ENCODE measurements around the gene FAM219A. TPM values are rescaled to one million over a fixed set of nuclear protein-coding genes. Genes with fewer than 3 reads are reported as not detected.
"Not testable (repeated sequence)": the region's sequence is repeated elsewhere in the genome, so short reads cannot be mapped to it uniquely, and the experiment has no call there.

The FAM219A gene
- total RNA-seq, 2 donors from 2014 or later: 6.5 to 6.6 TPM

GRCh38 chr9:34369636-34370035 is 88.7 kb downstream of the FAM219A start:
- peaks cover 9 to 16% of the 10 kb centered on the region in 2 donors for H3K36me3 ChIP-seq (replicated peaks in 1 of 2; ENCODE audit: insufficient read depth in 1 of 2, low read depth in 2 of 2)

GRCh38 chr9:34368796-34369195 is 89.6 kb downstream of the FAM219A start:
- 97 to 100% methylated on average over 5 of the region's 5 CpGs for WGBS, 2 donors
- intact Hi-C loops (cut with DNase I); DNase-seq: not testable (repeated sequence)

More at GRCh38 chr9:34369636-34370035, 88.7 kb downstream of the FAM219A start:
- DNase-seq: no peak
- Histone ChIP-seq H3K27ac (no peak overlapping the region), H3K9me3 (no peaks in the 10 kb centered on the region), H3K4me1 (peaks cover 29% of the 10 kb centered on the region), H3K27me3 (no peaks in the 10 kb centered on the region), H3K4me3 (no peak overlapping the region)
- ATAC-seq: no peak
- TF ChIP-seq POLR2A (IDR thresholded peaks at IDR 0.05) (no peak), CTCF (IDR thresholded peaks at IDR 0.05) (no peak)
- WGBS, 2 donors: 93 to 96% methylated on average over 4 of the region's 4 CpGs
- intact Hi-C loops (cut with DNase I): loop anchor here (5.0 kb wide), 1 partner anchor 32 kb away; no protein-coding TSS in a partner anchor

GRCh38 chr9:34367751-34368410 is 90.5 kb downstream of the FAM219A start:
- WGBS, 2 donors: 90 to 91% methylated on average over 1 to 3 of the region's 3 CpGs
- intact Hi-C loops (cut with DNase I); H3K9me3 ChIP-seq; H3K27ac ChIP-seq; ATAC-seq; H3K4me3 ChIP-seq; H3K27me3 ChIP-seq; DNase-seq: not testable (repeated sequence)
- peaks cover 9 to 16% of the 10 kb centered on the region in 2 donors for H3K36me3 ChIP-seq (replicated peaks in 1 of 2; ENCODE audit: insufficient read depth in 1 of 2, low read depth in 2 of 2)
- peaks cover 22% of the 10 kb centered on the region for H3K4me1 ChIP-seq

More at GRCh38 chr9:34368796-34369195, 89.6 kb downstream of the FAM219A start:
- not testable (repeated sequence) for H3K27ac ChIP-seq, H3K9me3 ChIP-seq, H3K27me3 ChIP-seq, H3K4me3 ChIP-seq, ATAC-seq
- H3K36me3 ChIP-seq (replicated peaks in 1 of 2; ENCODE audit: insufficient read depth in 1 of 2, low read depth in 2 of 2): peaks cover 9 to 16% of the 10 kb centered on the region in 2 donors
- H3K4me1 ChIP-seq: peaks cover 25% of the 10 kb centered on the region

DNA sequence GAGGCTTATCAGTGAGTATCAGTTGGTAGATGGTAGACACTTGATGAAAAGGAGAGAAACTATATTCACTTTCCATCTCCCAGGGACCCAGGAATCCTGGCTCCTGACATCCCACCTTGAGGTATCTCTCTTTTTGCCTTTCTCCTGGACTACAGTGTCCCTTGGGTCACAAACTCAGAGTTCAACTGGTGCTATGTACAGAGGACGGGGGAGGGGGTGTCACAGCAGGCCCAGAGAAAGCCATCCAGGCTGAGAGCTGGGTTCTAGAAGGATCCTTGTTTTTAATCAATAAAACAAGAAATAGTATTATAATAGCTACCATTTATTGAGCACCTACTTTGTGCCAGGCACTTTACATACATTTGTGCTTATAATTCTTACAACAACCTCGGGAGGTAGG is 92.0 kb downstream of the FAM219A start:
- TF ChIP-seq CTCF (IDR thresholded peaks at IDR 0.05) (no peak), POLR2A (IDR thresholded peaks at IDR 0.05) (no peak)
- no peaks in the 10 kb centered on the region for H3K27me3 ChIP-seq
- intact Hi-C loops (cut with DNase I): no loop called here
- H3K36me3 ChIP-seq (replicated peaks in 1 of 2; ENCODE audit: insufficient read depth in 1 of 2, low read depth in 2 of 2): peaks cover 4 to 12% of the 10 kb centered on the region in 2 donors
- no peak overlapping the region for H3K27ac ChIP-seq
- 58 to 59% methylated on average over 2 of the region's 2 CpGs for WGBS, 2 donors
- DNase-seq (no peak), ATAC-seq (no peak)
- no peaks in the 10 kb centered on the region for H3K9me3 ChIP-seq
- H3K4me1 ChIP-seq: peaks cover 22% of the 10 kb centered on the region
- no peak overlapping the region for H3K4me3 ChIP-seq

DNA sequence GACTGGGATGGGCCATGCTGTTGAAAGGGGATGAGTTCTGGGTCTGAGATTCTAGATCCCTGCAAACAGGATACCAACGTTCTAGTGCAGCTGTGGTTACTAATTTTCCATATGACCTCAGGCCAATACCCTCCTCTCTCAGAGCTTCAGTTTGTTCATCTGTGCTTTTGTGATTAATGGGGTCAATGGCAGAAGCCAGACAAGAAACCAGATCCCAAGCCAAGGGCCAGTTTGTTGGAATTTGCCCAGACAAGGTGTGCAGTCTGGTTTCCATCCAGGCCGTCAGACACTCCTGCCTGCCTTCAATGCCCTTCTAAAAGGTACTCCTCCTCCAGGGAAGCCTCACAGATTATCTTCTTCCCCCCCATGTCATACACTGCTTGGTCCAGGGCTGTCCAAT is 93.1 kb downstream of the FAM219A start:
- H3K4me1 ChIP-seq: peaks cover 22% of the 10 kb centered on the region
- ATAC-seq (peak; percentile 47), DNase-seq (peak in 2 of 4 donors; percentile 37 to 49)
- H3K27me3 ChIP-seq: no peaks in the 10 kb centered on the region
- peaks cover 0 to 6% of the 10 kb centered on the region in 2 donors for H3K36me3 ChIP-seq (replicated peaks in 1 of 2; ENCODE audit: insufficient read depth in 1 of 2, low read depth in 2 of 2)
- TF ChIP-seq POLR2A (IDR thresholded peaks at IDR 0.05) (no peak), CTCF (IDR thresholded peaks at IDR 0.05) (no peak)
- intact Hi-C loops (cut with DNase I): no loop called here
- H3K9me3 ChIP-seq: no peaks in the 10 kb centered on the region
- no peak overlapping the region for H3K4me3 ChIP-seq
- WGBS, 2 donors: 10 to 14% methylated on average over 1 to 2 of the region's 2 CpGs
- peak overlapping the region in 1 of 4 donors; percentile 12 for H3K27ac ChIP-seq
